Measurements from ENCODE around the gene FXYD7. TPM values are rescaled to one million over a fixed set of nuclear protein-coding genes. Genes with fewer than 3 reads are reported as not detected.

FXYD7 gene
- total RNA-seq, 1 donor from 2014 or later, result not detected

DNA sequence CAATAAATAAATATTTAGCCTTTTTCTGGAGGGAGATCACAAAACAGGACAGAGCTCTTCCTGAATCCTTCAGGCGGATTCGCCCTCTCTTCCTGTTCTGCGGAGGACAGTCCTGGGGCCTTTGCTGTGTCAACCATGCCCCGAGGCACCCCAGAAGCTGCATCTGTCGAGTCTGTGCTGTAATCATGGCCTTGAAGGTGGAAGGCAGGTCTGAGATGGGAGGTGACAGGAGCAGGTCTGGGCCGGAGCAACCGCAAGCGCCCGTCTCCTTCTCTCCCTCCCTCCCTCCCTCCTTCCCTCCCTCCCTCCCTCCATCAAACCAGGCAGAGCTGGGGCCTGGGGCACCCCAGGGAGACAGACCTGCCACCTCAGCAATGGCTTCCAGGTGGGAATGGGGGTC lies 32.1 kb upstream of the FXYD7 start:
- Mint-ChIP-seq H3K36me3 (ENCODE audit: unreplicated experiment) (no peaks in the 10 kb centered on the region), H3K4me3 (ENCODE audit: unreplicated experiment) (no peak overlapping the region), H3K27me3 (ENCODE audit: unreplicated experiment) (peaks cover 26% of the 10 kb centered on the region), H3K9me3 (ENCODE audit: unreplicated experiment) (no peaks in the 10 kb centered on the region), H3K4me1 (ENCODE audit: unreplicated experiment) (peaks cover 6% of the 10 kb centered on the region), H3K27ac (ENCODE audit: unreplicated experiment) (no peak overlapping the region)
- TF ChIP-seq, protein P1, sequence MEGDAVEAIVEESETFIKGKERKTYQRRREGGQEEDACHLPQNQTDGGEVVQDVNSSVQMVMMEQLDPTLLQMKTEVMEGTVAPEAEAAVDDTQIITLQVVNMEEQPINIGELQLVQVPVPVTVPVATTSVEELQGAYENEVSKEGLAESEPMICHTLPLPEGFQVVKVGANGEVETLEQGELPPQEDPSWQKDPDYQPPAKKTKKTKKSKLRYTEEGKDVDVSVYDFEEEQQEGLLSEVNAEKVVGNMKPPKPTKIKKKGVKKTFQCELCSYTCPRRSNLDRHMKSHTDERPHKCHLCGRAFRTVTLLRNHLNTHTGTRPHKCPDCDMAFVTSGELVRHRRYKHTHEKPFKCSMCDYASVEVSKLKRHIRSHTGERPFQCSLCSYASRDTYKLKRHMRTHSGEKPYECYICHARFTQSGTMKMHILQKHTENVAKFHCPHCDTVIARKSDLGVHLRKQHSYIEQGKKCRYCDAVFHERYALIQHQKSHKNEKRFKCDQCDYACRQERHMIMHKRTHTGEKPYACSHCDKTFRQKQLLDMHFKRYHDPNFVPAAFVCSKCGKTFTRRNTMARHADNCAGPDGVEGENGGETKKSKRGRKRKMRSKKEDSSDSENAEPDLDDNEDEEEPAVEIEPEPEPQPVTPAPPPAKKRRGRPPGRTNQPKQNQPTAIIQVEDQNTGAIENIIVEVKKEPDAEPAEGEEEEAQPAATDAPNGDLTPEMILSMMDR (IDR thresholded peaks at IDR 0.05), result no peak
- no peak for DNase-seq (ENCODE audit: extremely low spot score, unreplicated experiment)

DNA sequence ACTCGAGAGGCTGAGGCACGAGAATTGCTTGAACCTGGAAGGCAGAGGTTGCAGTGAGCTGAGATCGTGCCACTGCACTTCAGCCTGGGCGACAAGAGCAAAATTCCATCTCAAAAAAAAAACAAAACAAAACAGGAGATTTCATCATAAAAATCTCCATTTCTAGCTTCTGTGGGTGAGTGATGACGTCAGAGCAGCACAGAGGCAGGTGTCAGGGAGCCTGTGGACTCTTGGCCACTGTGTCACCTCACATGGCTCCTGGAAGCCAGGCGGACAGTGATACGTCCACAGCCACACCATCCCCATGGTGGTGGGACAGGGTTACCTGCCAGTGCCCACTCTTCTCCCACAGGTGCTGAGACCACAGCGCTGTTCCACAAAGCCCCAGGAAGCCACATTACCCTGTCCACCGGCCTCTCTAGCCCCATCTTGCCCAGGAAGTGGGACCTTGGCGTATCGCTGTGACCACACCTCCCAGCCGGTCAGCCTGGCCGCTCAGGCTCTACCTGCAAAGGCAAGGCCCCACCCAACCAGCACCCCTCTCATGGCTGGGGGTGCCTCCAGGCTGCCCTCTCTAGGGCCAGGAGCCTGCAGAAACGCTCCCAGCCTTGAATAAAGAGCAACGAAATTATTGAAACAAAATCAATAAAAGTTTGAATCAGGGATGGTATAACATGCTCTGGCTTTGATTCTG lies 29.9 kb upstream of the FXYD7 start:
- H3K36me3 Mint-ChIP-seq (ENCODE audit: unreplicated experiment), result no peaks in the 10 kb centered on the region
- no peak overlapping the region for H3K27ac Mint-ChIP-seq (ENCODE audit: unreplicated experiment)
- TF ChIP-seq, protein P1 (IDR thresholded peaks at IDR 0.05), result no peak
- H3K4me3 Mint-ChIP-seq (ENCODE audit: unreplicated experiment), result no peak overlapping the region
- no peak for DNase-seq (ENCODE audit: extremely low spot score, unreplicated experiment)
- peaks cover 34% of the 10 kb centered on the region for H3K27me3 Mint-ChIP-seq (ENCODE audit: unreplicated experiment)
- no peaks in the 10 kb centered on the region for H3K9me3 Mint-ChIP-seq (ENCODE audit: unreplicated experiment)
- H3K4me1 Mint-ChIP-seq (ENCODE audit: unreplicated experiment), result peaks cover 6% of the 10 kb centered on the region

DNA sequence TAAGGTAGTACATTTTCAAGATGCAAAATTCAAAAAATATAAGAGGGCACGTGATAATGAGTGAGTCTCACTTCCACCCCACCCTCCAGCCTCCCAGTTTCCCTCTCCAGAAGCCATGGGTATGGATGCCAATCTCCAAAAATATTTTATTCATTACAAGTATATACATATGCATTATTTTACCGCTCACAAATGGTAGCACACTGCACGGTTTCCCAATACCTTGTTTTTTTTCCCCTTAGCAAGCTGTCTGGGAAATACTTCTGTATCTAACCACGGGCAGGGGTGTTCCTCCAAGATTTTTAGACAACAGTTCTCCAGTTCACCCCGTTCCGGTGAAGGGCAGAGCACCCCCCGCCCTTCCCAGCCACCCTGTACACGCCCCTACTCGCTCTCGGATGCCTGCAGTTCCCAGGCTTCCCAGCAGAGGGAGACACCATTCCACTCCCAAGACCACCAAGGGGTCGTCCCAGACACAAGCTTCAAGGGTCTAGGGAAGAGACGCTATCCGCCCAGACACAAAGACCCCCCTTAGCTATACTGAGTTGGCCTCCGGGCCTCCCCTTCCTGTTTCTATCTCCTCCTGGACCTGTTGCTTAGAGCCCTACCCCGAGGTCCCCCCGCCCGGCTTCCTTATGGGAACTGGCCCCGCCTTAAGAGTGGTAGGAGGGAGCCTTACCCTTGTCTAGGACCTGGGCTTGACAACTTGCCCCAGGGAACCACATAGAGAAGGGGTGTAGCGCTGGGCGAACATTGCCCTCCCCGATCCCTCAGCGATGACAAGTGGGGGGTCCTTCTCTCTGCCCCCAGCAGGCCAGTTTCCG lies 28.5 kb upstream of the FXYD7 start:
- DNase-seq (ENCODE audit: extremely low spot score, unreplicated experiment), result no peak
- peaks cover 6% of the 10 kb centered on the region for H3K4me1 Mint-ChIP-seq (ENCODE audit: unreplicated experiment)
- TF ChIP-seq, protein P1 (IDR thresholded peaks at IDR 0.05), result peak; percentile 93
- peaks cover 29% of the 10 kb centered on the region for H3K27me3 Mint-ChIP-seq (ENCODE audit: unreplicated experiment)
- no peaks in the 10 kb centered on the region for H3K36me3 Mint-ChIP-seq (ENCODE audit: unreplicated experiment)
- H3K9me3 Mint-ChIP-seq (ENCODE audit: unreplicated experiment), result no peaks in the 10 kb centered on the region
- H3K27ac Mint-ChIP-seq (ENCODE audit: unreplicated experiment), result no peak overlapping the region
- H3K4me3 Mint-ChIP-seq (ENCODE audit: unreplicated experiment), result no peak overlapping the region

DNA sequence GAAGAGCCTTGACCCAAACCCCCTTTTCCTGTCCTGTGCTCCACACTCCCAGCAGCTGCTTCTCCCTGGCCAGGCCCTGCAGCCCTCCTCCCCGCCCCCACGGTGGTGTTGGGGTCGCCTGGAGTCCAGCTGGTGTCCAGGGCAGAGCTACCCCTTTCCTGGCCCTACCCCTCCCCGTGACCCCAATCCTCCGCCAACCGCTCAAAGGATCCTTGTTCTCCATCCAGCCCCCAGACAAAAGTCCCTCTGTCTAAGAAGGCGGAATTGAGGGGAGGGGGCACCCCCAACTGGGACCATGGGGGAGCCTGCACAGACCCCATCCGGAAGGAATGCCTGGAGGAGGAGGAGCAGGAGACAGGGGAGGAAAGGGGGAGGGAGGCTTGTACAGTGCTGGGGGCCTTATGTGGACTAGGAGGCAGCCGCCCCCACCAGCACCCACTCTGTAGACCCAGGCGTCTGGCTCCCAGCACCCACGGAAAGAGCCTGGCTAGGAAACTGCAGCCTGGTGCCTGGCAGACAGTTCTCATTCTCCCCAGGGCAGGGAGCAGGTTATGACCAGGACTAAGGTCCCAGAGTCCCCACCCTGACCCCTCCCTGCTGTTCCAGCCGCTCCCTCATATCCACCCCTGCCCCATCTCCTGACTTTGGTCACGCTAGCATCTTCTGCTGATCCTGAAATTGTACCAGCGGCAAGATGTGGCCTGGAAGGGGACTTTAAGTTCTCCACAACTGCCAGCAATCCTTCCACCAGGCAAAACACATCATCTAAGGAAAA lies 27.7 kb upstream of the FXYD7 start, which contains the start of gene FXYD3:
Gene FXYD3, plus strand, starts transcription at position 647 of the 775 bp plus-strand sequence. CDS start 3,554 bp downstream, outside the sequence.
- Mint-ChIP-seq H3K4me3 (ENCODE audit: unreplicated experiment) (no peak within 1 kb of the TSS), H3K27me3 (ENCODE audit: unreplicated experiment) (peaks cover 25% of the 10 kb centered on the region), H3K27ac (ENCODE audit: unreplicated experiment) (no peak within 1 kb of the TSS), H3K9me3 (ENCODE audit: unreplicated experiment) (no peaks in the 10 kb centered on the region), H3K36me3 (ENCODE audit: unreplicated experiment) (no peaks in the 10 kb centered on the region), H3K4me1 (ENCODE audit: unreplicated experiment) (peaks cover 7% of the 10 kb centered on the region)
- TF ChIP-seq, protein P1 (IDR thresholded peaks at IDR 0.05), result no peak
- no peak for DNase-seq (ENCODE audit: extremely low spot score, unreplicated experiment)

Measured in osteocyte (in vitro differentiated cells).